Left ventricle myocardium inferior (tissue), 1 donor: ENCODE measurements around the gene MYRIP. TPM values are rescaled to one million over a fixed set of nuclear protein-coding genes. Genes with fewer than 3 reads are reported as not detected.

Source experiments
- DNase-seq: peaks from one replicate; pipeline ENCODE4 v3.0.0-alpha.2; 2020
- H3K27ac ChIP-seq: fragments of 200-600 bp; replicated peaks from 2 replicates; pipeline ENCODE4 v1.8.0; 2021
- H3K27me3 ChIP-seq: fragments of 200-600 bp; 2 replicates; pipeline ENCODE4 v1.8.0; 2021; ENCODE audit warnings: low read depth
- H3K36me3 ChIP-seq: fragments of 200-600 bp; 2 replicates; pipeline ENCODE4 v1.8.0; 2021
- H3K4me1 ChIP-seq: fragments of 200-600 bp; 2 replicates; pipeline ENCODE4 v1.8.0; 2021
- H3K4me3 ChIP-seq: fragments of 200-600 bp; 2 replicates; pipeline ENCODE4 v1.8.0; 2021; ENCODE audit warnings: mild to moderate bottlenecking, moderate library complexity
- H3K9me3 ChIP-seq: fragments of 200-600 bp; replicated peaks from 2 replicates; pipeline ENCODE4 v1.8.0; 2021
- CTCF ChIP-seq: fragments of 200-600 bp; IDR thresholded peaks from 2 replicates; pipeline ENCODE4 v1.8.0; 2021; ENCODE audit warnings: antibody characterized with exemption, mild to moderate bottlenecking, borderline replicate concordance
- intact Hi-C: fragments of 100-400 bp; cut with micrococcal nuclease; formaldehyde crosslinking; loops from one replicate; pipeline ENCODE4 v1.11.0; 2022
- total RNA-seq: library from RNA; stranded (reverse); fragmentation: NEBNext Ultra II Directional; extraction: Animal tissue kit (Norgen Biotek cat#: 25700); gene quantifications from one replicate; pipeline ENCODE4 v1.2.1, GENCODE V29; 2021
- donor health status: DM: no; HTN: yes; CAD: no; lungs with severe emphysema.

The MYRIP gene
- total RNA-seq, 1 donor from 2014 or later, result 1.5 TPM

- H3K4me1 ChIP-seq, result no peaks in the 10 kb centered on the region
- no peaks in the 10 kb centered on the region for H3K36me3 ChIP-seq
- DNase-seq, result no peak
- no peak for TF ChIP-seq CTCF
- no peak overlapping the region for H3K27ac ChIP-seq
- no peak overlapping the region for H3K4me3 ChIP-seq
- H3K27me3 ChIP-seq, result no peaks in the 10 kb centered on the region
- H3K9me3 ChIP-seq, result peaks cover 15% of the 10 kb centered on the region
- intact Hi-C loops, result no loop called here
Measured at GRCh38 chr3:40096661-40097111, 287.3 kb downstream of the MYRIP start.

GRCh38 chr3:40097131-40098117 is 288.0 kb downstream of the MYRIP start:
- no peak for DNase-seq
- Histone ChIP-seq H3K36me3 (no peaks in the 10 kb centered on the region), H3K4me3 (no peak overlapping the region), H3K27me3 (no peaks in the 10 kb centered on the region), H3K9me3 (peaks cover 22% of the 10 kb centered on the region), H3K4me1 (no peaks in the 10 kb centered on the region), H3K27ac (no peak overlapping the region)
- intact Hi-C loops, result no loop called here
- TF ChIP-seq CTCF, result no peak

GRCh38 chr3:40098261-40098759 is 288.9 kb downstream of the MYRIP start:
- Histone ChIP-seq H3K27ac (no peak overlapping the region), H3K27me3 (no peaks in the 10 kb centered on the region), H3K9me3 (peaks cover 22% of the 10 kb centered on the region), H3K4me3 (no peak overlapping the region), H3K36me3 (no peaks in the 10 kb centered on the region), H3K4me1 (no peaks in the 10 kb centered on the region)
- no peak for DNase-seq
- intact Hi-C loops, result no loop called here
- no peak for TF ChIP-seq CTCF

- no peaks in the 10 kb centered on the region for H3K36me3 ChIP-seq
- intact Hi-C loops, result no loop called here
- no peak overlapping the region for H3K4me3 ChIP-seq
- H3K9me3 ChIP-seq, result peaks cover 22% of the 10 kb centered on the region
- DNase-seq, result no peak
- no peaks in the 10 kb centered on the region for H3K4me1 ChIP-seq
- no peak overlapping the region for H3K27ac ChIP-seq
- TF ChIP-seq CTCF, result no peak
- H3K27me3 ChIP-seq, result no peaks in the 10 kb centered on the region
Measured at GRCh38 chr3:40099871-40100270, 290.5 kb downstream of the MYRIP start.

- DNase-seq, result no peak
- TF ChIP-seq CTCF, result no peak
- H3K27ac ChIP-seq, result no peak overlapping the region
- no peak overlapping the region for H3K4me3 ChIP-seq
- no peaks in the 10 kb centered on the region for H3K4me1 ChIP-seq
- intact Hi-C loops, result no loop called here
- H3K36me3 ChIP-seq, result no peaks in the 10 kb centered on the region
- no peaks in the 10 kb centered on the region for H3K27me3 ChIP-seq
- peaks cover 22% of the 10 kb centered on the region for H3K9me3 ChIP-seq
Measured at GRCh38 chr3:40102182-40102581, 292.8 kb downstream of the MYRIP start.
